Nephron progenitor cell (in vitro differentiated cells): ENCODE data around the gene ZNF608.
A peak's percentile ranks its signal among the peaks of the same experiment; 100 is the strongest.

Source experiments
- DNase-seq: peaks from one replicate; pipeline ENCODE4 v3.0.0; 2021
- H3K27ac Mint-ChIP-seq: 2 replicates; pipeline ENCODE4 v1.8.0; 2021; ENCODE audit warnings: mild to moderate bottlenecking, moderate library complexity, mixed read lengths
- H3K27me3 Mint-ChIP-seq: 2 replicates; pipeline ENCODE4 v1.8.0; 2021; ENCODE audit warnings: mild to moderate bottlenecking, low read depth, mixed read lengths; ENCODE audit not compliant: poor library complexity
- H3K36me3 Mint-ChIP-seq: 2 replicates; pipeline ENCODE4 v1.8.0; 2021; ENCODE audit warnings: low read depth, mixed read lengths
- H3K4me1 Mint-ChIP-seq: 2 replicates; pipeline ENCODE4 v1.8.0; 2021; ENCODE audit warnings: mixed read lengths
- H3K4me3 Mint-ChIP-seq: 2 replicates; pipeline ENCODE4 v1.8.0; 2021; ENCODE audit warnings: mild to moderate bottlenecking, moderate library complexity, mixed read lengths
- H3K9me3 Mint-ChIP-seq: 2 replicates; pipeline ENCODE4 v1.8.0; 2021; ENCODE audit warnings: mild to moderate bottlenecking, moderate library complexity, mixed read lengths
- CTCF ChIP-seq: fragments of 200-600 bp; sonication (generic); IDR thresholded peaks from 2 replicates; pipeline ENCODE4 v1.5.0; 2021; ENCODE audit warnings: antibody characterized with exemption

The ZNF608 gene

GRCh38 chr5:124740991-124741583 is 5.4 kb downstream of the ZNF608 start:
- no peaks in the 10 kb centered on the region for H3K4me1 Mint-ChIP-seq
- no peaks in the 10 kb centered on the region for H3K36me3 Mint-ChIP-seq
- no peak overlapping the region for H3K4me3 Mint-ChIP-seq
- H3K9me3 Mint-ChIP-seq: no peaks in the 10 kb centered on the region
- no peak for DNase-seq
- TF ChIP-seq CTCF: no peak
- no peak overlapping the region for H3K27ac Mint-ChIP-seq
- H3K27me3 Mint-ChIP-seq: no peaks in the 10 kb centered on the region

DNA sequence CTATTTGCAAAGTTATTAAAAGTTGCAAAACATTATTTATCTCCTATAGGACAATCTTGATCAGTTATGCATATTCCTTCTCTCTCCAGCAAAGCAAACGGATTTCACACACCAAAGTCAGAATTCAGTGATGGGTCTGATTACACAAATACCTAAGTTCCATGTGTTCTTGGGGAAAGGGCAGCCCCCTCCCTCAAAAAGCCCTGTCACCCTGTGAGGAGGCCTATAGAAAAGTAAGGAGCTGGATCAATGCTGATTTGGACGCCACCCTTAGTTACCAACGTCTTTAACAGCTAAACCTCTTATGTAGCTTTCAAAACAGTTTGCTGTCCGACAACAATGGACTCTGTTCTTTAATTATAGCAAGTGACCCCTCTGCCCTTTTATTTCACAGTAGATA is 6.4 kb downstream of the ZNF608 start:
- no peak for DNase-seq
- no peak overlapping the region for H3K4me3 Mint-ChIP-seq
- peak overlapping the region; percentile 91 for H3K27ac Mint-ChIP-seq
- no peaks in the 10 kb centered on the region for H3K4me1 Mint-ChIP-seq
- H3K9me3 Mint-ChIP-seq: no peaks in the 10 kb centered on the region
- H3K36me3 Mint-ChIP-seq: no peaks in the 10 kb centered on the region
- no peaks in the 10 kb centered on the region for H3K27me3 Mint-ChIP-seq
- TF ChIP-seq CTCF: no peak

DNA sequence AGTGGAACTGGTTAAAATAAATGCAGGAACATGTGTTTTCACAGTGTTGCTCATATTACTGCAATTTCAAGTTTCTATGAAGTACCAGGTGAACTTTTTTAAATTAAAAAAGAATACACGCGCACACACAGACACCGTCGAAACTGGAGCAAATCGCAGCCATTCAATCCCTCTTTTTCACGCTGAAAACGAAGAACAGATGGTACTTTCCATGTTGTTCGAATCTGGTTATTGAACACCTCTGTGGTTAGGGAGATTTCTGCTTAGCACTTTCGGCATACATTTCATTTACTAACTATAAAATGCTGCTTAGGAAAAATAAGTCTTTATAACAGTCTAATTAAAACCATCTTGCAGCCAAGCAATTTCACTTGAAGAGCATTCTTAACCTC is 6.8 kb downstream of the ZNF608 start:
- no peak for TF ChIP-seq CTCF
- Mint-ChIP-seq H3K36me3 (no peaks in the 10 kb centered on the region), H3K4me3 (no peak overlapping the region), H3K27me3 (no peaks in the 10 kb centered on the region), H3K4me1 (no peaks in the 10 kb centered on the region), H3K9me3 (no peaks in the 10 kb centered on the region), H3K27ac (peak overlapping the region; percentile 91)
- no peak for DNase-seq

GRCh38 chr5:124738681-124739633 is 7.5 kb downstream of the ZNF608 start:
- TF ChIP-seq CTCF: no peak
- no peak for DNase-seq
- no peak overlapping the region for H3K4me3 Mint-ChIP-seq
- no peaks in the 10 kb centered on the region for H3K9me3 Mint-ChIP-seq
- H3K27me3 Mint-ChIP-seq: no peaks in the 10 kb centered on the region
- no peaks in the 10 kb centered on the region for H3K4me1 Mint-ChIP-seq
- H3K36me3 Mint-ChIP-seq: no peaks in the 10 kb centered on the region
- peak overlapping the region; percentile 91 for H3K27ac Mint-ChIP-seq

- Mint-ChIP-seq H3K4me3 (no peak overlapping the region), H3K27ac (peak overlapping the region; percentile 93), H3K36me3 (no peaks in the 10 kb centered on the region), H3K27me3 (no peaks in the 10 kb centered on the region), H3K9me3 (no peaks in the 10 kb centered on the region), H3K4me1 (no peaks in the 10 kb centered on the region)
- DNase-seq: no peak
- TF ChIP-seq CTCF: no peak
These were observed 8.8 kb downstream of the ZNF608 start for GRCh38 chr5:124737651-124738050.

- H3K4me3 Mint-ChIP-seq: no peak overlapping the region
These were observed 9.6 kb downstream of the ZNF608 start for GRCh38 chr5:124736805-124737188.

More at GRCh38 chr5:124736805-124737188, 9.6 kb downstream of the ZNF608 start:
- no peaks in the 10 kb centered on the region for H3K4me1 Mint-ChIP-seq
- DNase-seq: no peak
- peak overlapping the region; percentile 93 for H3K27ac Mint-ChIP-seq
- no peaks in the 10 kb centered on the region for H3K9me3 Mint-ChIP-seq
- no peaks in the 10 kb centered on the region for H3K36me3 Mint-ChIP-seq
- no peaks in the 10 kb centered on the region for H3K27me3 Mint-ChIP-seq
- TF ChIP-seq CTCF: no peak
